Stomach smooth muscle (tissue), 2 donors: ENCODE data around the gene MYL5.
A peak's percentile ranks its signal among the peaks of the same experiment; 100 is the strongest.

ENCODE experiments used
- H3K27ac ChIP-seq: one replicate; pipeline ENCODE4 v1.7.0; 2013; ENCODE audit warnings: mild to moderate bottlenecking, low read length, inconsistent platforms
- H3K27me3 ChIP-seq, 2 donors: one replicate each; pipeline ENCODE4 v1.7.0; 2013; ENCODE audit warnings: low read length in 2 of 2; ENCODE audit not compliant: insufficient read depth in 2 of 2, control insufficient read depth in 1 of 2
- H3K36me3 ChIP-seq, 2 donors: one replicate each; pipeline ENCODE4 v1.7.0; 2013; ENCODE audit warnings: low read length in 2 of 2; ENCODE audit not compliant: control insufficient read depth in 2 of 2, insufficient read depth in 2 of 2
- H3K4me1 ChIP-seq: one replicate; pipeline ENCODE4 v1.7.0; 2013; ENCODE audit warnings: low read length; ENCODE audit not compliant: control insufficient read depth, insufficient read depth
- H3K4me3 ChIP-seq, 2 donors: one replicate each; pipeline ENCODE4 v1.7.0; 2013; ENCODE audit warnings: low read length in 2 of 2
- H3K9ac ChIP-seq, 2 donors: one replicate each; pipeline ENCODE4 v1.7.0; 2013; ENCODE audit warnings: low read length in 2 of 2, mild to moderate bottlenecking in 1 of 2
- H3K9me3 ChIP-seq, 2 donors: one replicate each; pipeline ENCODE4 v1.7.0; 2013; ENCODE audit warnings: low read length in 2 of 2; ENCODE audit not compliant: control insufficient read depth in 2 of 2
- donor health status: healthy.
- donor health status: Pancreatic carcinoma.

Gene MYL5

DNA sequence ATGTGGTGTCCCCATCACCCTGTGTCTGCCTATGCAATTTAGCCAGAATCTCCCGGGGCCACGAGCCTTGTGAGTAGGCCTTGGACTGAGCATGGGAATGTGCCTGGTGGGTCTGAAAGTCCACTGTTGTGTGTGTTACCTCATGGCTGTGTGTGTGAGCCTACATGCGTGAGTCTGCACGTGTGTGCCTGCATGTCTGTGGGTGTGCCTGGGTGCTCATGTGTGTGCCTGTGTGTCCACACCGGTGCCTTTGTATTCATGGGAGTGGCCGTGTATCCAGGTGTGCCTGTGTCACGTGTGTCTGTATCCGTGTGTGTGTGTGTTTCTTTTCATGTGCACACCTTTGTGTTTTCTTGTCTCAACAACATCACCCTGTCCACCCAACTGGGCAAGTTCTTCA is 14.5 kb upstream of the MYL5 start:
- Histone ChIP-seq H3K9me3 (no peaks in the 10 kb centered on the region), H3K36me3 (no peaks in the 10 kb centered on the region), H3K27me3 (peaks cover 0 to 4% of the 10 kb centered on the region in 2 donors), H3K9ac (no peak overlapping the region), H3K4me1 (peaks cover 8% of the 10 kb centered on the region), H3K27ac (no peak overlapping the region), H3K4me3 (no peak overlapping the region)

DNA sequence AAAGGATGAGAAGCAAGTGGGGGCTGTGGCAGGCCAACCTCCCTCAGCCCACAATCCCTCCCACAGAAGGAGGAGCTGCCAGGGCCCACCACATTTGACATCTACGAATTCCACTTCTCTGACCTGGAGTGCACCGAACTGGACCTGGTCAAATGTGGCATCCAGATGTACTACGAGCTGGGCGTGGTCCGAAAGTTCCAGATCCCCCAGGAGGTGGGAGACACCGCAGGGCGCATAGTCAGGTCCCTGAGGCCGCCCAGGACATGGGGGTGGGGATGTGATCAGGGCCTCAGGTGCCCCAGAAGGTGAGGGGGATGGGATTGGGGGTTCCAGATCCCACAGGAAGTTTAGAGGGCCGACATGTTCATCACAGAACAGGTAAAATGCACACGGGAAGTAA is 13.9 kb upstream of the MYL5 start:
- Histone ChIP-seq H3K9ac (no peak overlapping the region), H3K4me3 (no peak overlapping the region), H3K4me1 (peaks cover 8% of the 10 kb centered on the region), H3K27me3 (peaks cover 0 to 6% of the 10 kb centered on the region in 2 donors), H3K9me3 (no peaks in the 10 kb centered on the region), H3K36me3 (no peaks in the 10 kb centered on the region), H3K27ac (no peak overlapping the region)

DNA sequence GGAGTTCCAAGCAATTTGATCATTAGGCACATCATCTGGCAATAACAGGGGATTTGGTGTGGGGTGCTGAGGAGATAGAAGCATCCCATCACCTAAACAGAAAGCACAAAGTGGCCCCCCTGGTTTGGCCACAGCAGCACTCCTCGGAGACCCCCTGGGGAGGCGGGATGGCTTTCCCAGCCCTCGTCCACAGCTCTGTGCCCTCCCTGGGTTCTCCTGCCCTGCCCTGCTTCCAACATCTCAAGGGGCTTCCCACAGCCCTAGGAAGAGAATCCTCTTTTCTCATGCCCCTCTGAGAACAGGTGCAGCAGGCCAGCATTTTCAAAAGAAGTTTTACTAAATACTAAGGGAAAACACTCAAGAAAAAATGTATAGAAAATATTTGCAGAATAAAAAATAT is 13.1 kb upstream of the MYL5 start:
- no peak overlapping the region for H3K4me3 ChIP-seq
- peaks cover 8% of the 10 kb centered on the region for H3K4me1 ChIP-seq
- H3K9ac ChIP-seq: no peak overlapping the region
- H3K9me3 ChIP-seq: no peaks in the 10 kb centered on the region
- H3K27ac ChIP-seq: no peak overlapping the region
- no peaks in the 10 kb centered on the region for H3K36me3 ChIP-seq
- H3K27me3 ChIP-seq: peaks cover 0 to 3% of the 10 kb centered on the region in 2 donors

DNA sequence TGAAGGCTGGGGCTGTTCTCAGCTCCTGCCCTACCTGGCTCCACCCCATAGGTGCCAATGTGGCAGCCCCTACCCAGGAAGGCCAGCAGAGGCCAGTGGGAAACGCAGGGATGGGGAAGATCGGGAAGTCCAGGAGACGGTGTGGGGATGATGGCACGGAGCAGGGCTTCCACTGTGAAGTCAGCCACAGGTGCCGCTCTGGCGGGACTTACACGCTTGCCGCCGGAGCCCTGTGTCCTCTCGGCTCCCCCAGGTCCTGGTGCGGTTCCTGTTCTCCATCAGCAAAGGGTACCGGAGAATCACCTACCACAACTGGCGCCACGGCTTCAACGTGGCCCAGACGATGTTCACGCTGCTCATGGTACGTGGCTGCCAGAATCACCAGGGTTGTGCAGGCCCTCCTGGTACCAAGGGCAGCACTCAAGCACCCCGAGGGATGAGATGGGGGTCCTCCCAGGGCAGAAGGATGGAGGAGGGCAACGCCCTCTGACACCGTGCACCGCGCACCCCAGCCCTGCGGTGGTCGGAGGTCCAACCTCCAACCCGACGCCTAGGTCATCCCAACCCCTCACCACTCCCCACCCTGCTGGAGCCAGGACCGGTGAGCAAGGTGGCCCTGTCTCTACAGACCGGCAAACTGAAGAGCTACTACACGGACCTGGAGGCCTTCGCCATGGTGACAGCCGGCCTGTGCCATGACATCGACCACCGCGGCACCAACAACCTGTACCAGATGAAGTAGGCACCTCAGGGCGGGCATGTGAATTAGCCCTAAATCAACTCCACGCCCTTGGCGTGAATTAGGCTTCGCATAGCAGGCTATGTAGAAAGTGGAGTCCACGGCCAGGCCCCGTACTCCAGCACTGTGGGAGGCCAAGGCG is 12.2 kb upstream of the MYL5 start:
- no peaks in the 10 kb centered on the region for H3K36me3 ChIP-seq
- no peaks in the 10 kb centered on the region for H3K9me3 ChIP-seq
- no peak overlapping the region for H3K9ac ChIP-seq
- peaks cover 0 to 3% of the 10 kb centered on the region in 2 donors for H3K27me3 ChIP-seq
- peaks cover 8% of the 10 kb centered on the region for H3K4me1 ChIP-seq
- no peak overlapping the region for H3K4me3 ChIP-seq
- H3K27ac ChIP-seq: no peak overlapping the region

DNA sequence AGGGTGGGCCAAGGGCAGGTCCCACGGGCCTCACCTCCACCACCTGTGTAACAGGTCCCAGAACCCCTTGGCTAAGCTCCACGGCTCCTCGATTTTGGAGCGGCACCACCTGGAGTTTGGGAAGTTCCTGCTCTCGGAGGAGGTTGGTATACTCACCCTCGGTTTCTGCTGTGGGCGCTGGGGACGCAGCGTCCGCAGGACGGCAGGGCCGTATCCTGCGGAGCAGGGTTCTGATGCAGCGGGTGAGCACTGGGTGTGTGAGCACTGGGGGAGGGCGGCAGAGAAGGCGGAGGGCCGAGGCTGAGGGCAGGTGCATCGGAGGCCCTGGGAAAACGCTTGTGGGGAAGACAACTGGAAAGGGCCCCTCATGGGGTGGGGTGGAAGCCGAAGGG is 11.3 kb upstream of the MYL5 start:
- peak overlapping the region; percentile 5 to 63 for H3K9ac ChIP-seq

DNA sequence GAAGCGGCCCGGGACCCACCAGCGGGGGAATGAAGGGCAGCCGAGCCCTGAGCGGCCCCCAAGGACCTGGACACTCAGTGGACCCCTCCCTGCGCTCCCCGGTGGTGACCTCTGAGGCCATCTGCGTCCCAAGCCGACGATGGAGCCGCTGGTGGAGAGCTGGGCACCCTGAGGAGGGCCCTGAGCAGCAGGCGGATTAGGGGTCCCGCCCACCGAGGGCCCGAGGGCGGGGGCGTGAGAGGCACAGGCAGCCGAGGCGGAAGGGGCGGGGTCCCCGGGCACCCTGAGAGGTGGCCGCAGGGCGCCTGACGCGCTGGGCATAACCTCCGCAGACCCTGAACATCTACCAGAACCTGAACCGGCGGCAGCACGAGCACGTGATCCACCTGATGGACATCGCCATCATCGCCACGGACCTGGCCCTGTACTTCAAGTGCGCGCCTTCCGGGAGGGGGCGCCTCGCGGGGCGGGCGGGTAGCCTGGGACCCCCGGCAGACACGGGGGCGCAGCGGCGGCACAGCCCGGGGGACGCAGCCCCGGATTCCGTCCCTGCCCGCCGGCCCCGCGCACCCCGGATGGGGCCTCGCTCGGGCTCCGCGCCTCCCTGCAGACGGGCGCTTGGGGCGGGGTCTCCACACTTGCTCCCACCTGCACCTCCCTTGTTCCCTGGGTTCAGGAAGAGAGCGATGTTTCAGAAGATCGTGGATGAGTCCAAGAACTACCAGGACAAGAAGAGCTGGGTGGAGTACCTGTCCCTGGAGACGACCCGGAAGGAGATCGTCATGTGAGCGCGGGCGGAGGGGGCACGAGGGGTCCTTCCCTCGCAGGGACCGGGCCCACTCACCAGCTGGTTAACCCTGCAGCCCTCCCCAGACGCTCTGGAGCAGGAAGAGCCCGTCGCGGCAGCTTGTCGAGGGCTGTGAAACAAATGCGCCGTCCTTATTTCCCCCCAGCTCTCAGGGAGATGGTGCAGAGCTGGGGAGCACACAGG is 10.6 kb upstream of the MYL5 start:
- Histone ChIP-seq H3K9ac (peak overlapping the region; percentile 51 to 63), H3K27me3 (peaks cover 0 to 3% of the 10 kb centered on the region in 2 donors)

More for the DNA sequence above, 11.3 kb upstream of the MYL5 start:
- H3K36me3 ChIP-seq: no peaks in the 10 kb centered on the region
- peak overlapping the region; percentile 72 to 76 for H3K4me3 ChIP-seq
- peaks cover 0 to 3% of the 10 kb centered on the region in 2 donors for H3K27me3 ChIP-seq
- peaks cover 8% of the 10 kb centered on the region for H3K4me1 ChIP-seq
- no peaks in the 10 kb centered on the region for H3K9me3 ChIP-seq
- no peak overlapping the region for H3K27ac ChIP-seq

DNA sequence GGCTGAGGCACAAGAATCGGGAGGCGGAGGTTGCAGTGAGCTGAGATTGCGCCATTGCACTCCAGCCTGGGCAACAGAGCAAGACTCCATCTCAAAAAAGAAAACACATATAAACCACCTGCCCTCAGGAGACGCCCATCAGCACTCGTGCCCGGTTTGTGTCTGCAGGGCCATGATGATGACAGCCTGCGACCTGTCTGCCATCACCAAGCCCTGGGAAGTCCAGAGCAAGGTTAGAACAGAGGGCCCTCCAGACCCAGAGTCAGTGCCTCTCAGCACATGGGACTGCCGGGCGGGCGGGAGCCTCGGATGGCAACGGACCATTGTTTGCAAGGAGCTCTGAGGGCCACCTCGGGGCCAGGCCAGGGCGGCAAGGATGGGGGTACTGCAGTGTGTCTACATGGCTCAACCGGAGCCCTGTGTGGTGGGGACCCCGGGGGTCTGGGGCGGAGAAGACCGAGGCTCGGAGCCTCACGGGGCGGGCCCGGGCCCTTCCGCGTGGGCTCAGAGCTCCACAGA is 9.6 kb upstream of the MYL5 start:
- H3K4me1 ChIP-seq: peaks cover 8% of the 10 kb centered on the region
- H3K27me3 ChIP-seq: peaks cover 0 to 3% of the 10 kb centered on the region in 2 donors
- H3K9me3 ChIP-seq: no peaks in the 10 kb centered on the region
- H3K27ac ChIP-seq: no peak overlapping the region
- no peak overlapping the region for H3K4me3 ChIP-seq
- no peaks in the 10 kb centered on the region for H3K36me3 ChIP-seq
- no peak overlapping the region for H3K9ac ChIP-seq

More for the DNA sequence above, 10.6 kb upstream of the MYL5 start:
- H3K36me3 ChIP-seq: no peaks in the 10 kb centered on the region
- H3K4me1 ChIP-seq: peaks cover 8% of the 10 kb centered on the region
- H3K27ac ChIP-seq: no peak overlapping the region
- no peaks in the 10 kb centered on the region for H3K9me3 ChIP-seq
- H3K4me3 ChIP-seq: peak overlapping the region; percentile 72 to 76

DNA sequence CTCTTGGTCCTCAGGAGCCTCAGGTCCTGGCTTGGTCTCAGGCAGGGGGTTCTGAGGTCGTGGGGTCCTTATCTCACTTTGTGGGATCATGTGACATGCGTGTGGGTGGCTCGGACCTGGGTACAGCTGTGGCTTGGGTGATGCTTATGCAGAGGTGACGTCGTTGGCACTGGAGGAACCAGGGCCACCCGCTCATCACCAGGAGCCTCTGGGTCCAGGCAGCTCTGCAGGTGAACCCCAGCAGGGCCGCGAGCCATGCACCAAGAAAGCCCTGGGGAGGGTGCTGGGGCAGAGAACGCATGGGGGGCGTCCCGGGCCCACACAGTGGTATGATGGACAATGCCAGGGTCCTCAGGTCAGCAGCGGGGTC is 9.0 kb upstream of the MYL5 start:
- Histone ChIP-seq H3K27ac (no peak overlapping the region), H3K9me3 (no peaks in the 10 kb centered on the region), H3K4me1 (peaks cover 8% of the 10 kb centered on the region), H3K36me3 (peaks cover 0 to under 1% of the 10 kb centered on the region in 2 donors), H3K9ac (no peak overlapping the region), H3K27me3 (peaks cover 0 to 3% of the 10 kb centered on the region in 2 donors), H3K4me3 (no peak overlapping the region)

DNA sequence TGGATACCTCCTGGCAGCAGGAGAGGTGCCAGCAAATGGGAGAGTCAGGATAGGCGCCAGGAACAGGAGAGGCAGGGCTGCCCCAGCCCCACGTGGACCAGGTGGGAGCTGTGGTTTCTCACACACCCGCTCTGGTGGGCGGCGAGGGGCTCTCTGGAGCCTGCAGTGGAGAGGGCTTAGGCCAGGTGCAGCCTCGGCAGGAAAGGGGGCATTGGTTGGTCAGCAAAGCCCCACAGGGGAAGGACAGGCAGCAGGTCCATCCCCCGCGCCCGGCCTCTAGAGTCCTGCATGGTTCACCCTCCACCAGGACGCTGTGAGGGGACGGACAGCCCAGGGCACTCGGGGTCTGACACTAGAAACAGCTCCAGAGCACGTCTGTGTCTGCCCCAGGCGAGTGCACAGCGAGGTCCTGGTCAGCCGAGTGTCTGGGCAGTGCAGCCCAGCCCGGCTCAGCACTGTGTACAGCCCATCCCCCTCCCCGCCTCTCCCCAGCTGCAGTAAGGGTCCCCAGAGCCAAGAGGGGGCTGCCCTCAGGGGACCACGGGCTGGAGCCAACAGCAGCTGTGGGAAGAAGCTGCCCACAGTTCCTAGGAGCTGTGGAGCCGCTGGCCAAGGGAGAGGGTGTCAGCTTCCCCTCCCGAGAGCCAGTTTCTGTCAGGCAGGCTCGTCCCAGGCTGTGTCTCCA is 8.4 kb upstream of the MYL5 start:
- H3K27ac ChIP-seq: no peak overlapping the region
- H3K4me3 ChIP-seq: no peak overlapping the region
- no peak overlapping the region for H3K9ac ChIP-seq
- H3K36me3 ChIP-seq: peaks cover 2 to 6% of the 10 kb centered on the region in 2 donors
- peaks cover 0 to 3% of the 10 kb centered on the region in 2 donors for H3K27me3 ChIP-seq
- peaks cover 8% of the 10 kb centered on the region for H3K4me1 ChIP-seq
- H3K9me3 ChIP-seq: no peaks in the 10 kb centered on the region

DNA sequence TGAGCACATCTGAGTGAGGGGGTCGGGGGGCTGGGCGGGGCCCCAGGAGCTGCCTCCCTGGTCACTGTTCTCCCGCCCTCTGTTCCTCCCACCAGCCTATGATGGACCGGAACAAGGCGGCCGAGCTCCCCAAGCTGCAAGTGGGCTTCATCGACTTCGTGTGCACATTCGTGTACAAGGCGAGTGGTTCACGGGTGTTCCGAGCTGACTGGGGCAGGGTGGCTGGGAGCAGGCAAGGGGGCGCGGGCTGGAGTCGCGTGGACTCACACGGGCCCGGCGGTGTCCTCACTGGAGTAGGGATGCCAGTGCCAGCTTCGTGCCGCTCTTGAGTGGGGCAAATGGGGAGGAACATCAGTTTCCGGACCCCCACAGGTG is 7.9 kb upstream of the MYL5 start:
- H3K27ac ChIP-seq: no peak overlapping the region
- H3K9me3 ChIP-seq: no peaks in the 10 kb centered on the region
- H3K27me3 ChIP-seq: peaks cover 0 to 3% of the 10 kb centered on the region in 2 donors
- H3K36me3 ChIP-seq: peaks cover 5 to 10% of the 10 kb centered on the region in 2 donors
- H3K4me1 ChIP-seq: peaks cover 8% of the 10 kb centered on the region
- H3K9ac ChIP-seq: no peak overlapping the region
- H3K4me3 ChIP-seq: no peak overlapping the region
